ENCODE data around the gene METTL2A.
A peak's percentile ranks its signal among the peaks of the same experiment; 100 is the strongest.
"Not testable (repeated sequence)": the region's sequence is repeated elsewhere in the genome, so short reads cannot be mapped to it uniquely, and the experiment has no call there.

METTL2A gene

DNA sequence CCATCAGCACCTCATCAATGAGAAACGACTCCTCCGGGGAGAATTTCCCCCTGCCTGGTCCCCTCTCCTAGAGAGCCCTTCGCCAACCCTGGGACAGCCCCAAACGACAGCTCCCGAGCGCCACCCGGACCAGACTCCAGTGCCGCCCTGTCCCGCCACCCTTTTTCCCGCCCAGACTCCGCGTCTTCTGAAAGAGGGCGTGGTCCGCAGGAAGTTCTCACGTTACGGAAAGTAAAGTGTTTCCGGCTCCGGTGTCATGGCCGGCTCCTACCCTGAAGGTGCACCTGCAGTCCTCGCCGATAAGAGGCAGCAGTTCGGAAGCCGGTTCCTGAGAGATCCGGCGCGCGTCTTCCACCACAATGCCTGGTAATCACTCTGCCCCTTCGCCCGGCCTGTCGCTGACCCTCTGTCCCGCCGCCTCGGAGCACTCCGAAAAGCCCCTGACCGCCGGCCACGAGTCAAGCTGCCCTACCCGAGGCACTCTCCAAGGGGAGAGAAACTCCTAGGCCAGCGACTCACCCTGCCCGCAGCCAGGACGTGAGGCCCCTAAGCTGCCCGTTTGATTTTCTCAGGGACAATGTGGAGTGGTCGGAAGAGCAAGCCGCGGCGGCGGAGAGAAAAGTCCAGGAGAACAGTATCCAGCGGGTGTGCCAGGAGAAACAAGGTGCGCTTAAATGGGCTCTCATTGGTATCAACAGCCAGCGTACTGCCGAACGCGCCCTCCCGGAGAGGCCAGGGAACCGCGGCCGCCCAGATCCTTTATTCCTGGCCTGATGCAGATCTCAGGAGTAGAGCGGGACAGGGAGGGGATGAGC, at the start of gene METTL2A:
Gene METTL2A (plus strand): TSS at position 251 of the 815 bp plus-strand sequence. CDS start 6 bp downstream, at position 257.
- peak; percentile 77 for DNase-seq

GRCh38 chr17:62380253-62380652, 43.4 kb upstream of the METTL2A start, which contains the start of gene EFCAB3:
EFCAB3 (plus strand) TSS chr17:62380553; CDS start chr17:62382980, 2,427 bp downstream.
- DNase-seq = no peak

GRCh38 chr17:62381561-62381960, 42.1 kb upstream of the METTL2A start:
- no peak for DNase-seq

- DNase-seq = no peak
Measured at GRCh38 chr17:62388856-62389255, 34.8 kb upstream of the METTL2A start.

GRCh38 chr17:62392908-62393307, 30.8 kb upstream of the METTL2A start:
- DNase-seq = no peak

DNA sequence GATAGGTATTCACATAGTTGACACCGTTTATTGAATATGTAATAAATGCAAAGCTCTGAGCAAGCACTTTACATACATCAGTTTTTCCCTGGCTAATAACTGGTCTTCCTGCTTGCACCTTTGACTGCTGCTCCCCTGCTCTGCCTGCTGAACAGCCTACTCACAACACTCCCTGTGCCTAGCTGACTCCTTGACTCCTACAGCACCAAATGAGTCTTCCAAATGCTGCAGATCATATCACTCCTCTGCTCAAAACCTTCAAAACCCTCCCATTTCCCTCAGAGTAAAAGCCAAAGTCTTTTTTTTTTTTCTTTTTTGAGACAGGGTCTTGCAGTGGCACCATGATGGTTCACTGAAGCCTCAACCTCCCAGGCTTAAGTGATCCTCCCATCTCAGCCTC, 24.8 kb upstream of the METTL2A start:
- DNase-seq = no peak

DNA sequence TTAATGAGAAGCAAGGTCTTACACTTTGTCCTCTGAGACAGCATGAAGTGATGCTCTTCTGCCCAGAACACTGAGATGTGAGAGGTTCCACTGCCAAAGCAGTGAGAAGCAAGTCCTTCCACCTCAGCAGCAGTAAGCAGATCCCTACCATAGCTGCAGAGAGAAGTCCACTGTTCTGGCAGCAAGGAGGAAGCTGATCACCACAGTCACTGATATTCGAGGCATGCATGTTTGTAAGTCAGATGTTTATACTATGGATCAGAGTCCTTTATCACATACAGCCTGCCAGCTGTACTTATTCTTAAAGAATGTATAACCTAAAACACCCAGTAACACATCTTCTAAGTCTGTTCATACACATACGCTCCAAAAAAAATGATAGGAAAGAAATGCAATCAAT, 18.2 kb upstream of the METTL2A start:
- DNase-seq = no peak

- not testable (repeated sequence) for DNase-seq
Measured at GRCh38 chr17:62413090-62413489, 10.6 kb upstream of the METTL2A start.

GRCh38 chr17:62426214-62426613, 2.5 kb downstream of the METTL2A start:
- DNase-seq = not testable (repeated sequence)

GRCh38 chr17:62435251-62435650, 11.6 kb downstream of the METTL2A start:
- not testable (repeated sequence) for DNase-seq

DNA sequence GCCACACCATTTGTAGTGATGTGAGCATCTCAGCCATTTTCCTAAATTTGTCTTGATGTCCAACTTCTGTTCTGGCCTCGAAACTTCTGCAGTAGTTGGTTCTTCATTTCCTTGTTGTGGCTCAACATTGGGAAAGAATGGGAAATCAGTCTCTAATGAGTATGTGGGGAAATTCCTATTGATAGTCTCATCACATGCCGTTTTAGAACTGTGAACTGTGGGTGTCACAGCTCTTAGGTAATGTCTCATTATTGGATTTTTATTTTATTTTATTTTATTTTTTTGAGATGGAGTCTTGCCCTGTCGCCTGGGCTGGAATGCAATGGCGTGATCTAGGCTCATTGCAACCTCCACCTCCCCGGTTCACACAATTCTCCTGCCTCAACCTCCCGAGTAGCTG, 17.5 kb downstream of the METTL2A start:
- DNase-seq = not testable (repeated sequence)

GRCh38 chr17:62444063-62444462, 20.4 kb downstream of the METTL2A start:
- DNase-seq = no peak

GRCh38 chr17:62445791-62446190, 22.1 kb downstream of the METTL2A start:
- not testable (repeated sequence) for DNase-seq

- not testable (repeated sequence) for DNase-seq
Measured at GRCh38 chr17:62452195-62452594, 28.5 kb downstream of the METTL2A start.

- DNase-seq = not testable (repeated sequence)
Measured at GRCh38 chr17:62453041-62453440, 29.3 kb downstream of the METTL2A start.

DNA sequence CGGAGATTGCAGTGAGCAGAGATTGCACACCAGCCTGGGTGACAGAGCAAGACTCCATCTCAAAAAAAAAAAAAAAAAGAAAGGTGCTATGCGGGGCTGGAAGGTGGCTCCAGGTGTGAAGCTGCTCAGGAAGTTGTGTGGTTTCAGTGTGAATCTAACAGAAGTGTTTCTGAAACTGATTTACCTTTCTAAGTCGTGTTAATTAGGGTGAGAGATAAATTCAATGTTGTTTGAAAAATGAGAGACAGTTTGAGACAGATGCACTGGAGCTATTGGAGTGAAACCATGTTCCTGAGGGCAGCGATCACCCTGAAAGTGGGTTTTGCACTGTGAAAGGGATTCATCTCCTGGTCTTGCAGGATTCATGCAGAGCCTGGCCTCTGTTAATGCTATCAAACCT, 30.0 kb downstream of the METTL2A start:
- DNase-seq = not testable (repeated sequence)

GRCh38 chr17:62454111-62454510, 30.4 kb downstream of the METTL2A start:
- DNase-seq = not testable (repeated sequence)

GRCh38 chr17:62456016-62456415, 32.3 kb downstream of the METTL2A start:
- no peak for DNase-seq

DNA sequence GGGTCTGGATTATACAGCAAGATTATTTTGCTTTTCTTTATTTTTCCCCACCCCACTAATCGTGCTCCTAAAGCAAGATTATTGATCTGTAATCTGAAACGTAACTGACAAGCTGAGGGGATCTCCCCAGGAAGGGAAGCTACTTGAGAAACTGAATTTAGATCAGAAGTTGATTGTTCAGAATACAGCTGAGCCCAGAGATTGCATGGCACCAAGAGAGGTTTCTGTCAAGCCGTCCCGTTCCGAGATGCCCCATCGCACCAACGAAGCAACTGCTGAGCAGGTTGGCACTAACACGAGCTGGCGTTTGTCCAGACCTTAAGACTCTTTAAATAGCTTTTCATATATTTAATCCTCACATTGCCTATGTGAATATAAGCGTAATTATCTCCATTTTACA, 34.8 kb downstream of the METTL2A start:
- not testable (repeated sequence) for DNase-seq

- DNase-seq = not testable (repeated sequence)
Measured at GRCh38 chr17:62464422-62464821, 40.7 kb downstream of the METTL2A start.

- DNase-seq = not testable (repeated sequence)
Measured at GRCh38 chr17:62465271-62465670, 41.6 kb downstream of the METTL2A start.

DNA sequence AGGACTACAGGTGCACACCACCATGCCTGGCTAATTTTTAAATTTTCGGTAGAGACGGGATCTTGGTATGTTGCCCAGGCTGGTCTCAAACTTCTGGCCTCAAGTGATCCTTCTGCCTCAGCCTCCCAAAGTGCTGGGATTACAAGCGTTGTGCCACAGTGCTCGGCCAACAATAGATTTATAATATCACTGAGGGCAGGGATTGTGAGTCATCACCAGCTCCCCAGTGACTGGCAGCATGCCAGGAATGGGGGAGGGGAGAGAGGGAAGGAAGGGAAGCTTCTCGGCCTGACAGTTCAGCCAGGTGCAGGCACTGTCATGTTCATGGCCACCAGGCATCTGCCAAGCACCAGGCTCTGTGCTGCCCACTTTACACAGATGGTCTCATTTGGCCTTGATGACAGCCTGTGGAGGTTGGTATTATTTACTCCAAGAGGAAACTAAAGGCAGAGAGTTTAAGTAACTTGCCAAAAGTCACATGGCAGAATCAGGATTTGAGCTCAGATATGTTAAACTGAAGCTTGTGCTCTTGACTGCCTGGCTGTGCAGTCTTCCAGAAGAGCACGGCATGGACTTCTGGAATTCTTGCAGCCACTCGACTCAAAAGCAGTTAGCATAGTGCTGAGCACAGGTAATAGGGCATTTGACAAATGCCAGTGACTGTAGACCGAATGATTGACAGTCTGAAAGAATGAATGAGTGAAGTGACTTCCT, 47.1 kb downstream of the METTL2A start:
- peak; percentile 52 for DNase-seq

DNA sequence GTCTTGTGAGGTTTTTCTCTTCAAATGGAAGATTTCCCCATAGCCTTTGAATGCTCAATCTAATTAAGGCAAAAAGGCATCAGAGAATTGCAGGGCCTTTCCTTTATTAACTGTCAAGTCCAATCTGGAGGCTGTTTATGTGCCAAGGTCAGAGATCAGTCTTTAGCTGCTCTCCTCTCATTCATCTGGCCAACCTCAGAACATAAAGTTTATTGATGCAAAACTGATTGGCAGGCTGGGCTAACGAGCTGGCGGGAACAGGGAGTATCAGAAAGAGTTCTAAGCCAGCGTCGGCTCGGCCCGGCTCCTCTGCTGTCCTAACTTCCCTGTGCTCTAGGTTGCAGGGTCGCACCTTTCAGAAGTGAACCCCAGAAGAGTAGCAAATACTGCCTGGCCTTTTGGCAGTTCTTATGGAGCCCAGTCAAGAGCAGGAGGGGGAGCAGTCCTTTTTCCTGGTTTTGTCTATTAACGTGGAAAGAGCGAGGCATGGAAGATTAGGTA, 47.7 kb downstream of the METTL2A start:
- DNase-seq = not testable (repeated sequence)

Data from activated CD4-positive, alpha-beta T cell treated with anti-CD3 and anti-CD28 coated beads for 1 hour (primary cell).